Measurements from ENCODE around the gene PREPL.

DNA sequence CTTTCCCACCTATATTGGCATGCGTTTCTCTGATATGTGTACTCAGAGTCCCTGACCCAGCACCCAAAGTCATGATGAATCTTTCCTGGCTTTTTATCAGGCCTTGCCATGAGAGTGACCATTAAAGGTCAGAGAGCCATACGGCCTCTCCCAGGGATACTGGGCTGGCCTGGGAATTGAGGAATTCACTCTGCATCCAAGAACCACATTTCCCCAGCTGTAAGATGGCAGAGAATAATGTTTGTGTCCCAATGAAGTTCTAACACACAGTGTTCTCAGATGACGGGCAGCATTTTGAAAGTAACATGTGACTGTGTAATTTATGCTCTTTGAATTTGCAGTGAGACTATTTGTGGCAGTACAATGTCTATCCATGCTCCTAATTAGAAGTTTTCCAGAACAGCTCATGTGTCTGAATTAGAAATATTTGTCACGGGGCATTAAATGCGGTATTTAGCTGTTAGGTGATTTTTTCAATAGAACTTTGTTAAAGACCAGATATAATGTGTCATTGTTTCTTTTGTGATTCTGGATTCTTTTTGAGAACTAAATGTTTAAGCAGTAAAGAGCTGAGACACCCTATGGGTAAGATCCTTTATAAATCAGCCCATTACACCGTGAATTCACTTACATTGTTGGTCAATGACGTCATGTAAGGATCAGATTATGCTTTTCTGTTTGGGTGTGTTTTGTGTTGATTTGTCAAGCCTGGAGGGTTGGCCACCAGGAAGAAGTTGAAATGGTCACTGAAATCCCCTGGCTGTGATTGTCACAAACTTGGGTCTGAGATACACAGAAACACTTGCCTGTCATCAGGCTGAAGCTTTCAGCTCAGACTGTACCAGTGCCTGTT lies 93.3 kb downstream of the PREPL start:
- TF ChIP-seq EP300 (IDR thresholded peaks at IDR 0.05) (no peak), POLR2A (IDR thresholded peaks at IDR 0.05) (no peak)
